Vagina (tissue), 2 donors: ENCODE results near the gene TRAF2. TPM values are rescaled to one million over a fixed set of nuclear protein-coding genes. Genes with fewer than 3 reads are reported as not detected.

ENCODE experiments used
- DNase-seq, 2 donors: peaks; one replicate each; pipeline ENCODE4 v3.0.0-alpha.2; 2017; ENCODE audit errors: extremely low spot score in 2 of 2
- H3K27ac ChIP-seq: fragments of 200-600 bp; sonication (generic); one replicate; pipeline ENCODE4 v1.5.1; 2019
- H3K27me3 ChIP-seq: fragments of 200-600 bp; sonication (generic); one replicate; pipeline ENCODE4 v1.5.1; 2019
- H3K36me3 ChIP-seq, 2 donors: fragments of 200-600 bp; sonication (generic); one replicate each; pipeline ENCODE4 v1.5.1; 2017 to 2019
- H3K4me1 ChIP-seq: fragments of 200-600 bp; sonication (generic); one replicate; pipeline ENCODE4 v1.5.1; 2019
- H3K4me3 ChIP-seq, 2 donors: fragments of 200-600 bp; sonication (generic); 1 replicate in 1 of 2; 2 replicates in 1 of 2; pipeline ENCODE4 v1.5.1; 2016 to 2019
- H3K9me3 ChIP-seq: fragments of 200-600 bp; sonication (generic); one replicate; pipeline ENCODE4 v1.5.1; 2019
- POLR2A ChIP-seq, 2 donors: fragments of 450-650 bp; IDR thresholded peaks; one replicate each; pipeline ENCODE4 v1.6.1; 2017; ENCODE audit warnings: antibody characterized with exemption in 2 of 2, mild to moderate bottlenecking in 2 of 2, moderate library complexity in 2 of 2
- POLR2AphosphoS5 ChIP-seq, 2 donors: sonication (generic); formaldehyde crosslinking; IDR thresholded peaks; one replicate each; pipeline ENCODE4 v1.9.0; 2017; ENCODE audit warnings: antibody characterized with exemption in 2 of 2, mild to moderate bottlenecking in 2 of 2, low read depth in 1 of 2; ENCODE audit not compliant: insufficient read depth in 1 of 2
- intact Hi-C: fragments of 100-400 bp; cut with DNase I; formaldehyde crosslinking; loops from one replicate; pipeline ENCODE4 v1.15.1; 2023
- total RNA-seq: library from RNA; depleted of rRNA; stranded (reverse); fragments of >200 nt; gene quantifications from one replicate; pipeline ENCODE4 v1.2.3, GENCODE V29; 2016
- TF ChIP-seq, protein P1 (sequence below), 3 experiments: fragments of 450-650 bp in 2 of 3; fragments of 200-600 bp in 1 of 3; sonication (generic) in 1 of 3; IDR thresholded peaks; one replicate each; pipeline ENCODE4 v1.5.1; 2017 to 2019; ENCODE audit warnings: antibody characterized with exemption in 3 of 3, mild to moderate bottlenecking in 2 of 3, moderate library complexity in 2 of 3

Gene TRAF2
- total RNA-seq, 1 donor from 2014 or later = 12.8 TPM

GRCh38 chr9:136956604-136957003, 70.3 kb downstream of the TRAF2 start:
- DNase-seq = no peak
- H3K36me3 ChIP-seq = no peaks in the 10 kb centered on the region
- TF ChIP-seq, protein P1, sequence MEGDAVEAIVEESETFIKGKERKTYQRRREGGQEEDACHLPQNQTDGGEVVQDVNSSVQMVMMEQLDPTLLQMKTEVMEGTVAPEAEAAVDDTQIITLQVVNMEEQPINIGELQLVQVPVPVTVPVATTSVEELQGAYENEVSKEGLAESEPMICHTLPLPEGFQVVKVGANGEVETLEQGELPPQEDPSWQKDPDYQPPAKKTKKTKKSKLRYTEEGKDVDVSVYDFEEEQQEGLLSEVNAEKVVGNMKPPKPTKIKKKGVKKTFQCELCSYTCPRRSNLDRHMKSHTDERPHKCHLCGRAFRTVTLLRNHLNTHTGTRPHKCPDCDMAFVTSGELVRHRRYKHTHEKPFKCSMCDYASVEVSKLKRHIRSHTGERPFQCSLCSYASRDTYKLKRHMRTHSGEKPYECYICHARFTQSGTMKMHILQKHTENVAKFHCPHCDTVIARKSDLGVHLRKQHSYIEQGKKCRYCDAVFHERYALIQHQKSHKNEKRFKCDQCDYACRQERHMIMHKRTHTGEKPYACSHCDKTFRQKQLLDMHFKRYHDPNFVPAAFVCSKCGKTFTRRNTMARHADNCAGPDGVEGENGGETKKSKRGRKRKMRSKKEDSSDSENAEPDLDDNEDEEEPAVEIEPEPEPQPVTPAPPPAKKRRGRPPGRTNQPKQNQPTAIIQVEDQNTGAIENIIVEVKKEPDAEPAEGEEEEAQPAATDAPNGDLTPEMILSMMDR (IDR thresholded peaks at IDR 0.05) = no peak
- TF ChIP-seq POLR2A (IDR thresholded peaks at IDR 0.05) (no peak), POLR2AphosphoS5 (IDR thresholded peaks at IDR 0.05; ENCODE audit: insufficient read depth in 1 of 2, low read depth in 1 of 2) (no peak)
- H3K27me3 ChIP-seq = no peaks in the 10 kb centered on the region
- H3K9me3 ChIP-seq = no peaks in the 10 kb centered on the region
- peaks cover 19% of the 10 kb centered on the region for H3K4me1 ChIP-seq
- H3K4me3 ChIP-seq = no peak overlapping the region
- intact Hi-C loops = no loop called here
- no peak overlapping the region for H3K27ac ChIP-seq

DNA sequence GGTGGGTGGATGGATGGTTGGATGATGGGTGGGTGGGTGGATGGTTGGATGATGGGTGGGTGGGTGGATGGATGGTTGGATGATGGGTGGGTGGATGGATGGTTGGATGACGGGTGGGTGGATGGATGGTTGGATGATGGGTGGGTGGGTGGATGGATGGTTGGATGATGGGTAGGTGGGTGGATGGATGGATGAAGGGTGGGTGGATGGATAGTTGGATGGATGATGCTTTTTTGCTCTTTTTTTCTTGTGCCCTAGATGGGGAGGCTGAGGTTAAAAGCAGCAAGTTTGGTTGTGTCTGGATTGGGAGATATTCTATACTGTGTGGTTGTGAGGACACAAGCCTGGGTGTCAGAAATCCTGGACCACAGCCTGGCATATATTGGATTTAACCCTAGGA, 71.1 kb downstream of the TRAF2 start:
- H3K36me3 ChIP-seq = no peaks in the 10 kb centered on the region
- no peaks in the 10 kb centered on the region for H3K9me3 ChIP-seq
- no peak for DNase-seq
- TF ChIP-seq, protein P1 (IDR thresholded peaks at IDR 0.05) = no peak
- TF ChIP-seq POLR2AphosphoS5 (IDR thresholded peaks at IDR 0.05; ENCODE audit: insufficient read depth in 1 of 2, low read depth in 1 of 2) (no peak), POLR2A (IDR thresholded peaks at IDR 0.05) (no peak)
- peaks cover 16% of the 10 kb centered on the region for H3K4me1 ChIP-seq
- H3K27ac ChIP-seq = no peak overlapping the region
- intact Hi-C loops = no loop called here
- H3K4me3 ChIP-seq = no peak overlapping the region
- H3K27me3 ChIP-seq = no peaks in the 10 kb centered on the region

GRCh38 chr9:136957901-136958300, 71.6 kb downstream of the TRAF2 start:
- TF ChIP-seq POLR2A (IDR thresholded peaks at IDR 0.05) = no peak
- TF ChIP-seq POLR2AphosphoS5 (IDR thresholded peaks at IDR 0.05; ENCODE audit: insufficient read depth in 1 of 2, low read depth in 1 of 2) = no peak
- TF ChIP-seq, protein P1 (IDR thresholded peaks at IDR 0.05) = no peak
- DNase-seq = no peak
- Histone ChIP-seq H3K27ac (no peak overlapping the region), H3K36me3 (no peaks in the 10 kb centered on the region), H3K4me3 (no peak overlapping the region), H3K9me3 (no peaks in the 10 kb centered on the region), H3K27me3 (no peaks in the 10 kb centered on the region), H3K4me1 (peaks cover 15% of the 10 kb centered on the region)
- intact Hi-C loops = no loop called here

- H3K27ac ChIP-seq = no peak overlapping the region
- intact Hi-C loops = no loop called here
Observed at GRCh38 chr9:136958473-136958872, 72.2 kb downstream of the TRAF2 start.

More at GRCh38 chr9:136958473-136958872, 72.2 kb downstream of the TRAF2 start:
- peaks cover 15% of the 10 kb centered on the region for H3K4me1 ChIP-seq
- no peaks in the 10 kb centered on the region for H3K36me3 ChIP-seq
- no peak for DNase-seq
- H3K4me3 ChIP-seq = no peak overlapping the region
- H3K9me3 ChIP-seq = no peaks in the 10 kb centered on the region
- H3K27me3 ChIP-seq = no peaks in the 10 kb centered on the region
- no peak for TF ChIP-seq POLR2AphosphoS5 (IDR thresholded peaks at IDR 0.05; ENCODE audit: insufficient read depth in 1 of 2, low read depth in 1 of 2)
- TF ChIP-seq, protein P1 (IDR thresholded peaks at IDR 0.05) = no peak
- no peak for TF ChIP-seq POLR2A (IDR thresholded peaks at IDR 0.05)
